ENCODE data around the gene NACA.

Gene NACA

DNA sequence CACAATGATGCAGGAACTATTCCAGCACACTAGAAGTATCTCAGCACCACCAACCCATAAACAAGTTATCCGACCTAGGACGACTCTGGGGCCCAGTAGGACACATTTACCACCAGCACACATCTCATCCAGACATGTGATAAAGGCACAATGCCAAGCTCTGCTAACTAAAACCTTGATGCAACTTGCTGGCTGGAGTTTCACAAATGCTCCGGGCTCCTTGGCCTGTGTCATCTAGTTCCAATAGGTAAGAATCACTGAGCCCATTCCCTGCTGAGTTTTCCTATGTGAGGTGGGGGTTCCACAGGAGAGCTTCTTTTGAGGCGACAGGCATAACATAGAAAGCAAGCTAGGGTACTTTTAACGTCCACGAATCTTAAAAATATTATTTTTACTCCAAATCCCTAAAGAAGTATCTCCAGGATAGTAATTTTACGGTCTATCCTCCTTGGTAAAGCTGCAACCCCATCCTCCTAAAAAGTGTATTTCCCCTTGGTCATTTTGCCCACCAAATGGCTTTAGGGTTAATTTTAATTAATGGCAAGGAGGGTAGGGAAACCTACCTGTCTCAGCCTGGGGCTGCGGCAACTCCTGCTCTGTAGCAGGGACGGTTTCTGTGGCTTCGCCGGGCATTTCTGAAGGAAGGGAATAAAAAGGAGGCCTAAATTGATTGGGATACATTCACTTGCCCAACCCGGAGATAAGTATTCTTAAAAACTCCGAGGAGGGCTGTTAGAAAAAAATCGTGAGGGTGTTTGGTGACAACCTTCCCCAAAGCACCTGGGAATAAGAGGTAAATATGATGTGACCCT is 1.0 kb downstream of the NACA start:
- TF ChIP-seq, protein P1, sequence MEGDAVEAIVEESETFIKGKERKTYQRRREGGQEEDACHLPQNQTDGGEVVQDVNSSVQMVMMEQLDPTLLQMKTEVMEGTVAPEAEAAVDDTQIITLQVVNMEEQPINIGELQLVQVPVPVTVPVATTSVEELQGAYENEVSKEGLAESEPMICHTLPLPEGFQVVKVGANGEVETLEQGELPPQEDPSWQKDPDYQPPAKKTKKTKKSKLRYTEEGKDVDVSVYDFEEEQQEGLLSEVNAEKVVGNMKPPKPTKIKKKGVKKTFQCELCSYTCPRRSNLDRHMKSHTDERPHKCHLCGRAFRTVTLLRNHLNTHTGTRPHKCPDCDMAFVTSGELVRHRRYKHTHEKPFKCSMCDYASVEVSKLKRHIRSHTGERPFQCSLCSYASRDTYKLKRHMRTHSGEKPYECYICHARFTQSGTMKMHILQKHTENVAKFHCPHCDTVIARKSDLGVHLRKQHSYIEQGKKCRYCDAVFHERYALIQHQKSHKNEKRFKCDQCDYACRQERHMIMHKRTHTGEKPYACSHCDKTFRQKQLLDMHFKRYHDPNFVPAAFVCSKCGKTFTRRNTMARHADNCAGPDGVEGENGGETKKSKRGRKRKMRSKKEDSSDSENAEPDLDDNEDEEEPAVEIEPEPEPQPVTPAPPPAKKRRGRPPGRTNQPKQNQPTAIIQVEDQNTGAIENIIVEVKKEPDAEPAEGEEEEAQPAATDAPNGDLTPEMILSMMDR (conservative IDR thresholded peaks at IDR 0.05; ENCODE audit: low read depth, low read length) = peak; percentile 21; the same call in 1 of the 2 replicates
- Histone ChIP-seq H3K4me3 (IDR thresholded peaks at IDR 0.05; ENCODE audit: insufficient read depth, low read depth, low read length) (peak overlapping the region; percentile 94), H2AFZ (ENCODE audit: low read depth) (no peak overlapping the region; the same call in 1 of the 2 replicates), H3K36me3 (ENCODE audit: insufficient read depth) (peaks cover 44% of the 10 kb centered on the region; the same call in 1 of the 2 replicates), H4K20me1 (ENCODE audit: insufficient read depth) (peaks cover 49% of the 10 kb centered on the region), H3K4me2 (peak overlapping the region; percentile 93), H3K27me3 (ENCODE audit: insufficient read depth, low read depth) (no peaks in the 10 kb centered on the region), H3K9ac (peak overlapping the region; percentile 95), H3K79me2 (ENCODE audit: insufficient read depth, low read depth) (peaks cover 62% of the 10 kb centered on the region), H3K27ac (peak overlapping the region; percentile 92), H3K4me1 (ENCODE audit: low read depth, poor library complexity, severe bottlenecking) (peaks cover 56% of the 10 kb centered on the region)

DNA sequence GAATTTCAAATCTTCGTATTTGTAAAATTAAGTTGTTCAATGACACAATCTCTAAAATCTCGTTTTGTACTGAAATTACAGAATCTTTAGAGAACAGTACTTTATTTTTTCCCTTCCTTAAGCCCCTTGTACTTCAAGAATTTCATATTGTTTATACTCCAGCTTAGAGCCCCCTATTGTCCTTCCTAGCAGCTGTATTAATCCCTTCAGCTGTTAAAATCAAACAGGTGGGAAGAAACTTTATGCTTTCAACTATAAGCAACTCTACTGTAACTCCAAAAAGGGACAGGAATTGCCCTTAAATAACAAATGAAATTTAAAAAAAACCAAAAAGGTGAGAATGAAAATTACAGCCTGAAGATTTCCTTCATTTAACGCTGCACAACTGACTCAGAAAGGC is 1.7 kb downstream of the NACA start:
- H3K36me3 ChIP-seq (ENCODE audit: insufficient read depth) = peaks cover 44% of the 10 kb centered on the region; the same call in 1 of the 2 replicates
- no peak overlapping the region for H2AFZ ChIP-seq (ENCODE audit: low read depth)
- H3K4me2 ChIP-seq = peak overlapping the region; percentile 93
- H3K79me2 ChIP-seq (ENCODE audit: insufficient read depth, low read depth) = peaks cover 69% of the 10 kb centered on the region
- no peak overlapping the region for H3K4me3 ChIP-seq (IDR thresholded peaks at IDR 0.05; ENCODE audit: insufficient read depth, low read depth, low read length)
- peaks cover 64% of the 10 kb centered on the region for H3K4me1 ChIP-seq (ENCODE audit: low read depth, poor library complexity, severe bottlenecking)
- H4K20me1 ChIP-seq (ENCODE audit: insufficient read depth) = peaks cover 54% of the 10 kb centered on the region
- H3K9ac ChIP-seq = peak overlapping the region; percentile 95; the same call in 1 of the 2 replicates
- peak overlapping the region; percentile 92; the same call in 1 of the 2 replicates for H3K27ac ChIP-seq
- no peaks in the 10 kb centered on the region for H3K27me3 ChIP-seq (ENCODE audit: insufficient read depth, low read depth)
- TF ChIP-seq, protein P1 (conservative IDR thresholded peaks at IDR 0.05; ENCODE audit: low read depth, low read length) = 0 out of 2 replicates have a peak, but pooled peaks have one; percentile 0

DNA sequence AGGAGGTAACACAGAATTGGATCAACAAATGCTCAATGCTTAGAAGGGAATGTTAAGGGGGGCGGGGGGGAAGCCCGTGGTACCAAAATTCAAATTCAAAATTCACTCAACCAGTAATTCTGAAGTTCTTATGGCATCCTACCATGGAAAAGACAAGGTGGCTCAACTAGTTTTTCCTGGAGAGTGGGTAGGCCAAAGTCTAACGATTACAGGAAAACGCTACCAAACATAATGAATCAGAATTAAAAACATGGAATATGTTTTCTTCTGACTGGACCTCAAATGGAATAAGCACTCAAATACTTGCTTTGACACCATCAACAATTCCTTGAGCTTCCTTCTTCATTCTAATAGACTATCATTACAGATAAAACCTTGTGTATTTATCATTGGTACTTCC is 2.3 kb downstream of the NACA start:
- H3K4me1 ChIP-seq (ENCODE audit: low read depth, poor library complexity, severe bottlenecking) = peaks cover 69% of the 10 kb centered on the region
- H3K79me2 ChIP-seq (ENCODE audit: insufficient read depth, low read depth) = peaks cover 72% of the 10 kb centered on the region
- TF ChIP-seq, protein P1 (conservative IDR thresholded peaks at IDR 0.05; ENCODE audit: low read depth, low read length) = no peak
- peaks cover 44% of the 10 kb centered on the region; the same call in 1 of the 2 replicates for H3K36me3 ChIP-seq (ENCODE audit: insufficient read depth)
- H3K4me2 ChIP-seq = peak overlapping the region; percentile 93
- no peaks in the 10 kb centered on the region for H3K27me3 ChIP-seq (ENCODE audit: insufficient read depth, low read depth)
- H4K20me1 ChIP-seq (ENCODE audit: insufficient read depth) = peaks cover 54% of the 10 kb centered on the region
- H2AFZ ChIP-seq (ENCODE audit: low read depth) = no peak overlapping the region
- peak overlapping the region; percentile 92; the same call in 1 of the 2 replicates for H3K27ac ChIP-seq
- no peak overlapping the region for H3K4me3 ChIP-seq (IDR thresholded peaks at IDR 0.05; ENCODE audit: insufficient read depth, low read depth, low read length)
- H3K9ac ChIP-seq = peak overlapping the region; percentile 95; the same call in 1 of the 2 replicates

DNA sequence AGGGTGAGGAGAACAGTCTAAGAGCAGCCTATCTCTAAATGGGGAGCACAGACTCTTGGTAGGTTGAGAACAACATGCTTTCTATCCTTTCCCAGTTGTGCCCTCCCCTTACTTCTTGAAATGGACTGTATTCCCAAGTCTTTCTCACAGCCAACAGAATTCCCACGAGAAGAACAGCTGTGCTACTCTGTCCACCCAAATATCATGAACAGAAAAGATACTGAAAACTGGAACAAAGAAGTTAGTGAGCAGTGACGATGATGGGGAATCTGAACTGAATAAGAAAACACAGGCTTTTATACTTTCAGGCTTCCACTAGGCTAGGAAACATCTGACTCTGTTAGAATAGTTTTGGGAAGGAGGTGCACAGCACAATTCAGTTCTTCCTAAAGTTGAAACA is 3.4 kb downstream of the NACA start:
- Histone ChIP-seq H3K4me3 (IDR thresholded peaks at IDR 0.05; ENCODE audit: insufficient read depth, low read depth, low read length) (no peak overlapping the region), H3K36me3 (ENCODE audit: insufficient read depth) (peaks cover 44% of the 10 kb centered on the region; the same call in 1 of the 2 replicates)

More for the DNA sequence above, 3.4 kb downstream of the NACA start:
- H3K4me2 ChIP-seq = peak overlapping the region; percentile 93
- peaks cover 80% of the 10 kb centered on the region for H3K4me1 ChIP-seq (ENCODE audit: low read depth, poor library complexity, severe bottlenecking)
- TF ChIP-seq, protein P1 (conservative IDR thresholded peaks at IDR 0.05; ENCODE audit: low read depth, low read length) = no peak
- H3K27ac ChIP-seq = peak overlapping the region; percentile 3; the same call in 1 of the 2 replicates
- H3K79me2 ChIP-seq (ENCODE audit: insufficient read depth, low read depth) = peaks cover 83% of the 10 kb centered on the region
- H3K9ac ChIP-seq = peak overlapping the region; percentile 0; the same call in 1 of the 2 replicates
- H4K20me1 ChIP-seq (ENCODE audit: insufficient read depth) = peaks cover 55% of the 10 kb centered on the region
- H3K27me3 ChIP-seq (ENCODE audit: insufficient read depth, low read depth) = no peaks in the 10 kb centered on the region
- H2AFZ ChIP-seq (ENCODE audit: low read depth) = no peak overlapping the region

Data from KMS-11 (cell line).